Fibroblast of lung (primary cell): Measurements from ENCODE around the gene TPI1.

Source experiments
- CTCF ChIP-seq, 2 donors: IDR thresholded peaks in 1 of 2; conservative IDR thresholded peaks in 1 of 2; 1 replicate in 1 of 2; 2 replicates in 1 of 2; pipeline ENCODE4 v1.5.1; 2011 to 2012; ENCODE audit warnings: low read length in 2 of 2, control low read depth in 1 of 2, inconsistent platforms in 1 of 2, low read depth in 1 of 2, mild to moderate bottlenecking in 1 of 2
- EZH2 ChIP-seq: IDR thresholded peaks from 2 replicates; pipeline ENCODE4 v1.5.1; 2012; ENCODE audit warnings: low read length, control low read depth, mild to moderate bottlenecking; ENCODE audit errors: missing control alignments

GRCh38 chr12:6904280-6905276 lies 37.2 kb downstream of the TPI1 start, which contains the start of gene LRRC23:
- TF ChIP-seq CTCF (conservative IDR thresholded peaks at IDR 0.05 in 1 of 2, IDR thresholded peaks at IDR 0.05 in 1 of 2; ENCODE audit: low read depth in 1 of 2, low read length in 2 of 2): no peak
- TF ChIP-seq EZH2: no peak
